ENCODE data around the gene UBE2J2.

UBE2J2 gene

GRCh38 chr1:1230656-1231399 is 42.8 kb downstream of the UBE2J2 start:
- Mint-ChIP-seq H3K36me3 (ENCODE audit: low read depth) (peaks cover 28% of the 10 kb centered on the region), H3K4me1 (peaks cover 37% of the 10 kb centered on the region), H3K27ac (peak overlapping the region; percentile 84), H3K4me3 (peak overlapping the region; percentile 89), H3K9me3 (no peaks in the 10 kb centered on the region), H3K27me3 (no peaks in the 10 kb centered on the region)
- ATAC-seq (no peak), DNase-seq (peak; percentile 31)

- Mint-ChIP-seq H3K4me1 (peaks cover 38% of the 10 kb centered on the region), H3K4me3 (peak overlapping the region; percentile 89), H3K27me3 (no peaks in the 10 kb centered on the region), H3K36me3 (ENCODE audit: low read depth) (peaks cover 31% of the 10 kb centered on the region), H3K9me3 (no peaks in the 10 kb centered on the region), H3K27ac (peak overlapping the region; percentile 78)
- no peak for ATAC-seq
- DNase-seq: no peak
Observed at GRCh38 chr1:1229770-1230169, 43.9 kb downstream of the UBE2J2 start.

GRCh38 chr1:1228596-1229321 is 44.9 kb downstream of the UBE2J2 start:
- H3K36me3 Mint-ChIP-seq (ENCODE audit: low read depth): peaks cover 26% of the 10 kb centered on the region
- ATAC-seq (no peak), DNase-seq (no peak)
- no peaks in the 10 kb centered on the region for H3K9me3 Mint-ChIP-seq
- H3K4me3 Mint-ChIP-seq: no peak overlapping the region
- no peaks in the 10 kb centered on the region for H3K27me3 Mint-ChIP-seq
- peaks cover 28% of the 10 kb centered on the region for H3K4me1 Mint-ChIP-seq
- H3K27ac Mint-ChIP-seq: no peak overlapping the region

- no peak overlapping the region for H3K4me3 Mint-ChIP-seq
- peaks cover 24% of the 10 kb centered on the region for H3K4me1 Mint-ChIP-seq
- H3K27ac Mint-ChIP-seq: no peak overlapping the region
- H3K36me3 Mint-ChIP-seq (ENCODE audit: low read depth): peaks cover 25% of the 10 kb centered on the region
- no peak for DNase-seq
- H3K9me3 Mint-ChIP-seq: no peaks in the 10 kb centered on the region
- no peak for ATAC-seq
- no peaks in the 10 kb centered on the region for H3K27me3 Mint-ChIP-seq
Observed at GRCh38 chr1:1228187-1228586, 45.5 kb downstream of the UBE2J2 start.

GRCh38 chr1:1227386-1227785 is 46.3 kb downstream of the UBE2J2 start:
- peaks cover 31% of the 10 kb centered on the region for H3K36me3 Mint-ChIP-seq (ENCODE audit: low read depth)
- peaks cover 24% of the 10 kb centered on the region for H3K4me1 Mint-ChIP-seq
- H3K27ac Mint-ChIP-seq: no peak overlapping the region
- H3K9me3 Mint-ChIP-seq: no peaks in the 10 kb centered on the region
- H3K27me3 Mint-ChIP-seq: no peaks in the 10 kb centered on the region
- no peak overlapping the region for H3K4me3 Mint-ChIP-seq
- no peak for ATAC-seq
- no peak for DNase-seq

- ATAC-seq (no peak), DNase-seq (no peak)
- H3K4me3 Mint-ChIP-seq: no peak overlapping the region
- no peak overlapping the region for H3K27ac Mint-ChIP-seq
- H3K36me3 Mint-ChIP-seq (ENCODE audit: low read depth): peaks cover 32% of the 10 kb centered on the region
- no peaks in the 10 kb centered on the region for H3K9me3 Mint-ChIP-seq
- H3K27me3 Mint-ChIP-seq: no peaks in the 10 kb centered on the region
- peaks cover 24% of the 10 kb centered on the region for H3K4me1 Mint-ChIP-seq
Observed at GRCh38 chr1:1226566-1227362, 46.9 kb downstream of the UBE2J2 start.

- DNase-seq (no peak), ATAC-seq (no peak)
- Mint-ChIP-seq H3K4me3 (no peak overlapping the region), H3K27me3 (no peaks in the 10 kb centered on the region), H3K9me3 (no peaks in the 10 kb centered on the region), H3K36me3 (ENCODE audit: low read depth) (peaks cover 31% of the 10 kb centered on the region), H3K4me1 (peaks cover 23% of the 10 kb centered on the region), H3K27ac (no peak overlapping the region)
Observed at GRCh38 chr1:1225913-1226312, 47.7 kb downstream of the UBE2J2 start.

- Mint-ChIP-seq H3K27me3 (no peaks in the 10 kb centered on the region), H3K4me1 (peaks cover 17% of the 10 kb centered on the region), H3K4me3 (no peak overlapping the region), H3K27ac (no peak overlapping the region), H3K9me3 (no peaks in the 10 kb centered on the region), H3K36me3 (ENCODE audit: low read depth) (peaks cover 27% of the 10 kb centered on the region)
- DNase-seq (no peak), ATAC-seq (no peak)
Observed at GRCh38 chr1:1225238-1225845, 48.3 kb downstream of the UBE2J2 start.

- no peak overlapping the region for H3K27ac Mint-ChIP-seq
- peaks cover 21% of the 10 kb centered on the region for H3K36me3 Mint-ChIP-seq (ENCODE audit: low read depth)
- H3K4me1 Mint-ChIP-seq: peaks cover 9% of the 10 kb centered on the region
- no peaks in the 10 kb centered on the region for H3K9me3 Mint-ChIP-seq
- ATAC-seq: no peak
- no peaks in the 10 kb centered on the region for H3K27me3 Mint-ChIP-seq
- no peak overlapping the region for H3K4me3 Mint-ChIP-seq
- DNase-seq: no peak
Observed at GRCh38 chr1:1223891-1224290, 49.8 kb downstream of the UBE2J2 start.

GRCh38 chr1:1223321-1223720 is 50.3 kb downstream of the UBE2J2 start:
- no peak for DNase-seq
- Mint-ChIP-seq H3K27ac (no peak overlapping the region), H3K36me3 (ENCODE audit: low read depth) (peaks cover 21% of the 10 kb centered on the region), H3K4me3 (no peak overlapping the region), H3K4me1 (peaks cover 9% of the 10 kb centered on the region), H3K27me3 (no peaks in the 10 kb centered on the region), H3K9me3 (no peaks in the 10 kb centered on the region)
- ATAC-seq: no peak

- H3K4me3 Mint-ChIP-seq: no peak overlapping the region
- DNase-seq (no peak), ATAC-seq (no peak)
- no peaks in the 10 kb centered on the region for H3K27me3 Mint-ChIP-seq
- H3K9me3 Mint-ChIP-seq: no peaks in the 10 kb centered on the region
- H3K4me1 Mint-ChIP-seq: peaks cover 15% of the 10 kb centered on the region
- H3K36me3 Mint-ChIP-seq (ENCODE audit: low read depth): peaks cover 25% of the 10 kb centered on the region
- H3K27ac Mint-ChIP-seq: no peak overlapping the region
Observed at GRCh38 chr1:1222575-1223225, 51.0 kb downstream of the UBE2J2 start.

- no peak for DNase-seq
- H3K9me3 Mint-ChIP-seq: no peaks in the 10 kb centered on the region
- peaks cover 25% of the 10 kb centered on the region for H3K36me3 Mint-ChIP-seq (ENCODE audit: low read depth)
- H3K27ac Mint-ChIP-seq: no peak overlapping the region
- ATAC-seq: no peak
- H3K27me3 Mint-ChIP-seq: no peaks in the 10 kb centered on the region
- H3K4me1 Mint-ChIP-seq: peaks cover 19% of the 10 kb centered on the region
- no peak overlapping the region for H3K4me3 Mint-ChIP-seq
Observed at GRCh38 chr1:1221887-1222574, 51.6 kb downstream of the UBE2J2 start.

- ATAC-seq (no peak), DNase-seq (no peak)
- H3K36me3 Mint-ChIP-seq (ENCODE audit: low read depth): peaks cover 29% of the 10 kb centered on the region
- H3K4me1 Mint-ChIP-seq: peaks cover 31% of the 10 kb centered on the region
- no peaks in the 10 kb centered on the region for H3K9me3 Mint-ChIP-seq
- H3K4me3 Mint-ChIP-seq: no peak overlapping the region
- no peaks in the 10 kb centered on the region for H3K27me3 Mint-ChIP-seq
- H3K27ac Mint-ChIP-seq: peak overlapping the region; percentile 12
Observed at GRCh38 chr1:1220197-1220596, 53.5 kb downstream of the UBE2J2 start.

Data from activated naive CD8-positive, alpha-beta T cell treated with anti-CD3 and anti-CD28 coated beads, Interleukin-2, amount 50 U/mL, for 24 hours (primary cell).